Measurements from ENCODE around the gene KANSL1. TPM values are rescaled to one million over a fixed set of nuclear protein-coding genes. Genes with fewer than 3 reads are reported as not detected.
A peak's percentile ranks its signal among the peaks of the same experiment; 100 is the strongest.

KANSL1 gene
- total RNA-seq, 1 donor from 2014 or later, result 23.2 TPM

- DNase-seq (ENCODE audit: low spot score), result no peak
These were observed 107.7 kb downstream of the KANSL1 start for GRCh38 chr17:46085522-46085921.

GRCh38 chr17:46082257-46082656 is 111.0 kb downstream of the KANSL1 start:
- ATAC-seq, result no peak
- DNase-seq (ENCODE audit: low spot score), result no peak

More at GRCh38 chr17:46085522-46085921, 107.7 kb downstream of the KANSL1 start:
- no peak for ATAC-seq

- DNase-seq (ENCODE audit: low spot score), result no peak
- ATAC-seq, result no peak
These were observed 112.3 kb downstream of the KANSL1 start for GRCh38 chr17:46081018-46081320.

- DNase-seq (ENCODE audit: low spot score), result no peak
- no peak for ATAC-seq
These were observed 112.9 kb downstream of the KANSL1 start for GRCh38 chr17:46080118-46081017.

- DNase-seq (ENCODE audit: low spot score) (no peak), ATAC-seq (no peak)
These were observed 114.6 kb downstream of the KANSL1 start for GRCh38 chr17:46078675-46079074.

- DNase-seq (ENCODE audit: low spot score) (no peak), ATAC-seq (no peak)
These were observed 118.7 kb downstream of the KANSL1 start for GRCh38 chr17:46074540-46074939.

- no peak for DNase-seq (ENCODE audit: low spot score)
- ATAC-seq, result no peak
These were observed 120.2 kb downstream of the KANSL1 start for GRCh38 chr17:46072998-46073397.

GRCh38 chr17:46071796-46072195 is 121.4 kb downstream of the KANSL1 start:
- ATAC-seq (no peak), DNase-seq (ENCODE audit: low spot score) (no peak)

GRCh38 chr17:46064460-46064859 is 128.8 kb downstream of the KANSL1 start:
- ATAC-seq, result no peak
- no peak for DNase-seq (ENCODE audit: low spot score)

GRCh38 chr17:46063241-46063640 is 130.0 kb downstream of the KANSL1 start:
- ATAC-seq (no peak), DNase-seq (ENCODE audit: low spot score) (no peak)

- DNase-seq (ENCODE audit: low spot score), result no peak
- peak; percentile 74 for ATAC-seq
These were observed 131.8 kb downstream of the KANSL1 start for GRCh38 chr17:46061435-46061834.

- DNase-seq (ENCODE audit: low spot score), result no peak
These were observed 132.8 kb downstream of the KANSL1 start for GRCh38 chr17:46060461-46060860.

GRCh38 chr17:46059486-46059885 is 133.7 kb downstream of the KANSL1 start:
- DNase-seq (ENCODE audit: low spot score), result no peak
- no peak for ATAC-seq

More at GRCh38 chr17:46060461-46060860, 132.8 kb downstream of the KANSL1 start:
- ATAC-seq, result no peak

- ATAC-seq (no peak), DNase-seq (ENCODE audit: low spot score) (no peak)
These were observed 135.9 kb downstream of the KANSL1 start for GRCh38 chr17:46057366-46057765.

- peak; percentile 63 for ATAC-seq
- DNase-seq (ENCODE audit: low spot score), result no peak
These were observed 136.4 kb downstream of the KANSL1 start for GRCh38 chr17:46056800-46057304.

- ATAC-seq, result no peak
- DNase-seq (ENCODE audit: low spot score), result no peak
These were observed 139.2 kb downstream of the KANSL1 start for GRCh38 chr17:46053911-46054534.

- DNase-seq (ENCODE audit: low spot score) (no peak), ATAC-seq (no peak)
These were observed 143.6 kb downstream of the KANSL1 start for GRCh38 chr17:46049656-46050055.

GRCh38 chr17:46047856-46048255 is 145.4 kb downstream of the KANSL1 start:
- no peak for DNase-seq (ENCODE audit: low spot score)

GRCh38 chr17:46047398-46047797 is 145.8 kb downstream of the KANSL1 start:
- ATAC-seq (no peak), DNase-seq (ENCODE audit: low spot score) (no peak)

More at GRCh38 chr17:46047856-46048255, 145.4 kb downstream of the KANSL1 start:
- ATAC-seq, result no peak

- ATAC-seq, result peak; percentile 37
- no peak for DNase-seq (ENCODE audit: low spot score)
These were observed 146.3 kb downstream of the KANSL1 start for GRCh38 chr17:46046957-46047356.

- ATAC-seq, result no peak
- no peak for DNase-seq (ENCODE audit: low spot score)
These were observed 147.6 kb downstream of the KANSL1 start for GRCh38 chr17:46045639-46046038.

GRCh38 chr17:46044989-46045388 is 148.2 kb downstream of the KANSL1 start:
- ATAC-seq, result no peak
- DNase-seq (ENCODE audit: low spot score), result no peak
